HepG2 (cell line): Measurements from ENCODE around the gene KIF23. TPM values are rescaled to one million over a fixed set of nuclear protein-coding genes. Genes with fewer than 3 reads are reported as not detected.

Experiments
- ATAC-seq: fragments of 200-7000 bp; cut with Tn5 transposase; 3 replicates; pipeline ENCODE4 v1.9.1; 2020; ENCODE audit warnings: mild to moderate bottlenecking, moderate library complexity
- BruUV-seq: library from RNA; stranded (reverse); fragments of 400-500 nt; replicated peaks from 2 replicates; lab custom pipeline; 2021; lab: Mats Ljungman, UMichigan
- CTCF ChIA-PET: fragments of 300-600 bp; formaldehyde crosslinking; extraction: SDS; loops from one replicate; lab custom pipeline; 2021; ENCODE audit warnings: low total read pairs, inconsistent platforms, low intra/inter-chr PET ratio; lab: Yijun Ruan, JAX
- POLR2A ChIA-PET: fragments of 350-600 bp; sonication (Branson Sonifier 250); formaldehyde crosslinking; loops from one replicate; lab custom pipeline; 2020; ENCODE audit warnings: antibody characterized with exemption, inconsistent platforms; lab: Yijun Ruan, JAX
- DNase-seq: peaks from one replicate; pipeline ENCODE4 v3.0.0-alpha.2; 2015; ENCODE audit warnings: low spot score
- FAIRE-seq: peaks from 3 replicates; lab custom pipeline; 2011; peaks lifted over from hg19 to GRCh38; lab: Jason Lieb, UNC
- H2AFZ ChIP-seq: one replicate; pipeline ENCODE4 v1.6.1; 2011; ENCODE audit warnings: low read length, inconsistent platforms
- H3K27ac ChIP-seq: fragments of 300-600 bp; 3 replicates; pipeline ENCODE4 v1.8.0; 2011; ENCODE audit warnings: mixed run types, mild to moderate bottlenecking, mixed read lengths, low read length, inconsistent platforms; ENCODE audit not compliant: insufficient read depth; ENCODE audit errors: extremely low read length
- H3K27me3 ChIP-seq, 2 experiments: fragments of 200-600 bp in 1 of 2; 2 replicates in 1 of 2; 3 replicates in 1 of 2; pipeline versions ENCODE4 v1.6.0 to v1.8.0; 2011; ENCODE audit warnings: low read length in 2 of 2, mild to moderate bottlenecking in 2 of 2, moderate library complexity in 2 of 2, inconsistent platforms in 1 of 2; ENCODE audit not compliant: insufficient read depth in 2 of 2, control insufficient read depth in 1 of 2
- H3K36me3 ChIP-seq, 2 experiments: fragments of 200-600 bp in 1 of 2; replicated peaks in 1 of 2; 2 replicates in 1 of 2; 3 replicates in 1 of 2; pipeline versions ENCODE4 v1.5.1 to v1.8.0; 2011; ENCODE audit warnings: low read length in 2 of 2, inconsistent platforms in 1 of 2; ENCODE audit not compliant: insufficient read depth in 2 of 2, control insufficient read depth in 1 of 2
- H3K4me1 ChIP-seq: 2 replicates; pipeline ENCODE4 v1.5.1; 2012; ENCODE audit warnings: low read length, inconsistent platforms; ENCODE audit not compliant: insufficient read depth
- H3K4me2 ChIP-seq: 2 replicates; pipeline ENCODE4 v1.6.0; 2011; ENCODE audit warnings: low read depth, low read length, inconsistent platforms
- H3K4me3 ChIP-seq, 3 experiments: fragments of 200-600 bp in 1 of 3; sonication (generic), shearing (Covaris generic) in 1 of 3; replicated peaks in 1 of 3; 2 replicates each; pipeline ENCODE4 v1.5.1; 2011 to 2016; ENCODE audit warnings: low read length in 3 of 3, inconsistent platforms in 2 of 3, low read depth in 2 of 3, mild to moderate bottlenecking in 2 of 3, control low read depth in 1 of 3, mixed read lengths in 1 of 3; ENCODE audit not compliant: insufficient read depth in 1 of 3
- H3K79me2 ChIP-seq: one replicate; pipeline ENCODE4 v1.6.1; 2011; ENCODE audit warnings: low read length, inconsistent platforms; ENCODE audit not compliant: insufficient read depth
- H3K9ac ChIP-seq: 2 replicates; pipeline ENCODE4 v1.6.0; 2011; ENCODE audit warnings: mild to moderate bottlenecking, low read depth, low read length, inconsistent platforms; ENCODE audit not compliant: insufficient read depth
- H3K9me3 ChIP-seq: 2 replicates; pipeline ENCODE4 v1.5.1; 2012; ENCODE audit warnings: mild to moderate bottlenecking, low read length
- H4K20me1 ChIP-seq: 2 replicates; pipeline ENCODE4 v1.6.0; 2011; ENCODE audit warnings: inconsistent platforms, mild to moderate bottlenecking, low read length, moderate library complexity; ENCODE audit not compliant: insufficient read depth
- CREB1 ChIP-seq, 2 experiments: fragments of 450-650 bp in 1 of 2; IDR thresholded peaks; 2 replicates each; pipeline ENCODE4 v1.6.1; 2016 to 2017; ENCODE audit warnings: control low read depth in 1 of 2, mild to moderate bottlenecking in 1 of 2, missing compliant biosample characterization in 1 of 2, missing genetic modification characterization in 1 of 2
- HMGA1 ChIP-seq: sonication (generic); formaldehyde crosslinking; conservative IDR thresholded peaks from 2 replicates; pipeline ENCODE4 v1.4.0; 2020; ENCODE audit warnings: missing genetic modification reagents
- KLF15 ChIP-seq: sonication (generic); formaldehyde crosslinking; IDR thresholded peaks from 2 replicates; pipeline ENCODE4 v1.8.1; 2023; ENCODE audit warnings: borderline replicate concordance, mild to moderate bottlenecking, inconsistent platforms, missing genetic modification reagents, mixed read lengths
- MED1 ChIP-seq: sonication (generic); formaldehyde crosslinking; IDR thresholded peaks from 2 replicates; pipeline ENCODE4 v1.4.0; 2020; ENCODE audit warnings: missing genetic modification reagents
- PRDM4 ChIP-seq: sonication (generic); formaldehyde crosslinking; IDR thresholded peaks from 2 replicates; pipeline ENCODE4 v1.9.0; 2021; ENCODE audit warnings: missing genetic modification reagents, borderline replicate concordance
- YEATS2 ChIP-seq: sonication (generic); formaldehyde crosslinking; IDR thresholded peaks from 2 replicates; pipeline ENCODE4 v1.4.0; 2020; ENCODE audit warnings: missing genetic modification reagents, borderline replicate concordance
- ZFP36 ChIP-seq: fragments of 150-350 bp; IDR thresholded peaks from 2 replicates; pipeline ENCODE4 v1.6.1; 2018; ENCODE audit warnings: borderline replicate concordance, low read length, low read depth; ENCODE audit not compliant: partially characterized antibody
- ZNF121 ChIP-seq: sonication (generic); formaldehyde crosslinking; IDR thresholded peaks from 2 replicates; pipeline ENCODE4 v1.5.0; 2020; ENCODE audit warnings: mild to moderate bottlenecking, missing genetic modification reagents
- ZNF350 ChIP-seq: sonication (generic); formaldehyde crosslinking; IDR thresholded peaks from 2 replicates; pipeline ENCODE4 v1.4.0; 2020; ENCODE audit warnings: mild to moderate bottlenecking, low read depth, missing genetic modification reagents, borderline replicate concordance
- ZNF546 ChIP-seq: sonication (generic); formaldehyde crosslinking; conservative IDR thresholded peaks from 2 replicates; pipeline ENCODE4 v1.8.1; 2023; ENCODE audit warnings: mild to moderate bottlenecking, missing genetic modification reagents
- ZNF564 ChIP-seq: sonication (generic); formaldehyde crosslinking; IDR thresholded peaks from 2 replicates; pipeline ENCODE4 v1.8.1; 2023; ENCODE audit warnings: mild to moderate bottlenecking, missing genetic modification reagents
- ZNF891 ChIP-seq: sonication (generic); formaldehyde crosslinking; IDR thresholded peaks from 2 replicates; pipeline ENCODE4 v1.5.0; 2020; ENCODE audit warnings: mild to moderate bottlenecking, missing genetic modification reagents
- ZSCAN22 ChIP-seq: sonication (generic); formaldehyde crosslinking; IDR thresholded peaks from 2 replicates; pipeline ENCODE4 v1.4.0; 2020; ENCODE audit warnings: mild to moderate bottlenecking, missing genetic modification reagents
- WGBS: methylation state at CpG from one replicate; pipeline ENCODE4 v1.1.6; 2017; ENCODE audit warnings: low lambda C conversion rate; 5-methylcytosine and 5-hydroxymethylcytosine counted together
- in situ Hi-C: cut with HindIII; loops from 2 replicates; pipeline ENCODE4 v1.10.0; 2017; ENCODE audit warnings: low pct_unique_long_range_greater_than_20kb; ENCODE audit not compliant: extremely low pct_ligation_motif_present
- intact Hi-C: fragments of 100-400 bp; cut with micrococcal nuclease; formaldehyde crosslinking; loops from one replicate; pipeline ENCODE4 v1.10.0; 2022; ENCODE audit not compliant: unreplicated experiment
- polyA plus RNA-seq, 8 experiments: library from polyadenylated mRNA; depleted of rRNA in 3 of 8; stranded (reverse) in 7 of 8; unstranded in 1 of 8; fragments of >200 nt; fragmentation: Illumina TruSeq in 4 of 8; extraction: Trizol in 4 of 8; gene quantifications; 2 replicates each; pipeline versions ENCODE4 v1.2.1 to v1.2.3, GENCODE V29; 2011 to 2016; ENCODE audit warnings: low read depth in 4 of 8, missing spikeins in 1 of 8, mixed read lengths in 1 of 8; ENCODE audit not compliant: insufficient read depth in 1 of 8
- total RNA-seq, 5 experiments: library from RNA; depleted of rRNA; stranded (reverse); fragments of >200 nt; fragmentation: Illumina TruSeq; extraction: Trizol; gene quantifications; 2 replicates each; pipeline ENCODE4 v1.2.3, GENCODE V29; 2016; ENCODE audit warnings: low read depth in 1 of 5
- TF ChIP-seq, protein P1 (sequence below): sonication (generic); formaldehyde crosslinking; IDR thresholded peaks from 2 replicates; pipeline ENCODE4 v1.4.0; 2020; ENCODE audit warnings: missing genetic modification reagents, borderline replicate concordance
- TF ChIP-seq, protein P2 (sequence below): sonication (generic); formaldehyde crosslinking; conservative IDR thresholded peaks from 2 replicates; pipeline ENCODE4 v1.4.0; 2020; ENCODE audit warnings: missing genetic modification reagents

KIF23 gene
- total and polyA plus RNA-seq, 2 of the 13 experiments (the other 11 are each of a cell fraction or from before 2014, with no cell fraction given), result 11.3 to 38.1 TPM

DNA sequence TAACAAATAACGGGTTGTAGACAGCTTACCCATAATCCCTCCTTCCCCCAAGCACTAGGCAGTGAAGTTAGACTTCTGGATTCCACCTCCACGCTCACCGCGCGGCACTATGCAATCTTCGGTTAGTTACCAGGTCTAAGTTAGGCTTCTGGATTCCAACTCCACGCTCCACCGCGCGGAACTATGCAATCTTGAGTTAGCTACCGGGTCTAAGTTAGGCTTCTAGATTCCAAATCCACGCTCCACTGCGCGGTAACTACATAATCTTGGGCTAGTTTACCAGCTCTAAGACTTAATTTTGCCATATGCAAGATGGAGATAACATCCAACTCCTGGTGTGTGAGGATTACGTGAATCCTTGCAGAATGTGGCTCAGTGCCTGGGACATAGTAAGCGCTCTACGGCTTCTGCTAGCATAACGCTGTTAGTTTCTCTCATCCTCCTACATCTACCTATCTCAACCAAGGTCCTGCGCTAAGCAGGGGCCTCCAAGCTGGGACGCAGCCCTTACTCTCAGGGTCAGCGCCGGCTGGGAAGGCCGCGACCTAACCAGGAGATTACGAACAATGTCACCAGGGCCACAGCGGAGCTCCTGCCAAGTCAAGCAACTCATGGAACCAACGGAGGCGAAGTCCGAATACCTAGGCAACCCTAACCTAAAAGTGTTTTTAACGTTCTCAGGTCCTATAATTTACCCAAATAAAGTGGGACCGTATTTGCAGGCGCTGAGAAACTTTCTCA, 38.0 kb downstream of the KIF23 start:
- H4K20me1 ChIP-seq, result peaks cover 40% of the 10 kb centered on the region
- ATAC-seq, result peak; percentile 78
- peak; percentile 87 for FAIRE-seq
- TSS peak; percentile 97 for BruUV-seq
- in situ Hi-C loops, result loop anchor here (25.0 kb wide), 2 partner anchors 635 to 640 kb away; partner anchors contain the start of genes ANP32A and TLE3
- intact Hi-C loops, result loop anchor here (5.0 kb wide), 1 partner anchor 35 kb away; no protein-coding TSS in a partner anchor
- no peaks in the 10 kb centered on the region for H3K9me3 ChIP-seq
- ChIA-PET POLR2A (interaction anchor here (0.6 to 4.2 kb wide), 20 partner anchors 9 to 1312 kb away, joined by 3 to 149 read pairs (median 4); partner anchors contain the start of genes GLCE, KIF23, TLE3 and UACA), CTCF (no interaction called here)
- H3K79me2 ChIP-seq, result peaks cover 31% of the 10 kb centered on the region
- H3K4me3 ChIP-seq, result peak overlapping the region; percentile 79 to 92 (median 89)
- peak overlapping the region; percentile 98 for H3K27ac ChIP-seq
- peak; percentile 49 for DNase-seq
- H3K4me2 ChIP-seq, result peak overlapping the region; percentile 93
- under 1% methylated on average over 30 of the region's 32 CpGs for WGBS
- H3K27me3 ChIP-seq, result no peaks in the 10 kb centered on the region; a peak in 1 of 5 replicates
- H3K4me1 ChIP-seq, result peaks cover 27% of the 10 kb centered on the region
- peak overlapping the region; percentile 87 for H2AFZ ChIP-seq
- H3K9ac ChIP-seq, result peak overlapping the region; percentile 89
- H3K36me3 ChIP-seq, result peaks cover 5 to 27% of the 10 kb centered on the region in 2 experiments; a peak in 4 of 5 replicates
- TF ChIP-seq ZNF121 (CRISPR knock-in tag) (peak; percentile 57; the same call in 1 of the 2 replicates), PRDM4 (CRISPR knock-in tag) (no peak), ZSCAN22 (CRISPR knock-in tag) (peak; percentile 56; the same call in 1 of the 2 replicates), HMGA1 (CRISPR knock-in tag) (no peak), KLF15 (no peak), ZNF350 (CRISPR knock-in tag) (0 out of 2 replicates have a peak, but pooled peaks have one; percentile 33), ZNF891 (CRISPR knock-in tag) (peak; percentile 9; the same call in 1 of the 2 replicates), YEATS2 (CRISPR knock-in tag) (no peak), ZFP36 (no peak), ZNF546 (CRISPR knock-in tag) (no peak), ZNF564 (no peak), CREB1 (IDR thresholded peaks at IDR 0.05) (0 out of 2 replicates have a peak, but pooled peaks have one; percentile 0), CREB1 (CRISPR knock-in tag; IDR thresholded peaks at IDR 0.05) (peak; percentile 66), MED1 (CRISPR knock-in tag) (no peak)
- TF ChIP-seq, protein P1, sequence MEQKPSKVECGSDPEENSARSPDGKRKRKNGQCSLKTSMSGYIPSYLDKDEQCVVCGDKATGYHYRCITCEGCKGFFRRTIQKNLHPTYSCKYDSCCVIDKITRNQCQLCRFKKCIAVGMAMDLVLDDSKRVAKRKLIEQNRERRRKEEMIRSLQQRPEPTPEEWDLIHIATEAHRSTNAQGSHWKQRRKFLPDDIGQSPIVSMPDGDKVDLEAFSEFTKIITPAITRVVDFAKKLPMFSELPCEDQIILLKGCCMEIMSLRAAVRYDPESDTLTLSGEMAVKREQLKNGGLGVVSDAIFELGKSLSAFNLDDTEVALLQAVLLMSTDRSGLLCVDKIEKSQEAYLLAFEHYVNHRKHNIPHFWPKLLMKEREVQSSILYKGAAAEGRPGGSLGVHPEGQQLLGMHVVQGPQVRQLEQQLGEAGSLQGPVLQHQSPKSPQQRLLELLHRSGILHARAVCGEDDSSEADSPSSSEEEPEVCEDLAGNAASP, result no peak; the same call in 1 of the 2 replicates
- TF ChIP-seq, protein P2, sequence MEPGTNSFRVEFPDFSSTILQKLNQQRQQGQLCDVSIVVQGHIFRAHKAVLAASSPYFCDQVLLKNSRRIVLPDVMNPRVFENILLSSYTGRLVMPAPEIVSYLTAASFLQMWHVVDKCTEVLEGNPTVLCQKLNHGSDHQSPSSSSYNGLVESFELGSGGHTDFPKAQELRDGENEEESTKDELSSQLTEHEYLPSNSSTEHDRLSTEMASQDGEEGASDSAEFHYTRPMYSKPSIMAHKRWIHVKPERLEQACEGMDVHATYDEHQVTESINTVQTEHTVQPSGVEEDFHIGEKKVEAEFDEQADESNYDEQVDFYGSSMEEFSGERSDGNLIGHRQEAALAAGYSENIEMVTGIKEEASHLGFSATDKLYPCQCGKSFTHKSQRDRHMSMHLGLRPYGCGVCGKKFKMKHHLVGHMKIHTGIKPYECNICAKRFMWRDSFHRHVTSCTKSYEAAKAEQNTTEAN (CRISPR knock-in tag), result 0 out of 2 replicates have a peak, but pooled peaks have one; percentile 8
